ENCODE measurements around the gene HPSE2. TPM values are rescaled to one million over a fixed set of nuclear protein-coding genes. Genes with fewer than 3 reads are reported as not detected.

Gene HPSE2
- total RNA-seq, 1 donor from 2014 or later: under 0.01 TPM

GRCh38 chr10:98477861-98478260, 757.8 kb downstream of the HPSE2 start:
- Histone ChIP-seq H3K4me1 (ENCODE audit: control insufficient read depth in 3 of 3, insufficient read depth in 3 of 3, low read length in 3 of 3) (no peaks in the 10 kb centered on the region), H3K27ac (ENCODE audit: low read depth, low read length) (no peak overlapping the region), H3K27me3 (ENCODE audit: control insufficient read depth in 3 of 3, insufficient read depth in 3 of 3, low read length in 3 of 3) (no peaks in the 10 kb centered on the region)

GRCh38 chr10:98474628-98475027, 761.0 kb downstream of the HPSE2 start:
- Histone ChIP-seq H3K4me1 (ENCODE audit: control insufficient read depth in 3 of 3, insufficient read depth in 3 of 3, low read length in 3 of 3) (no peaks in the 10 kb centered on the region), H3K27ac (ENCODE audit: low read depth, low read length) (no peak overlapping the region), H3K36me3 (ENCODE audit: control insufficient read depth in 3 of 3, insufficient read depth in 3 of 3, low read length in 3 of 3) (no peaks in the 10 kb centered on the region), H3K9me3 (ENCODE audit: control insufficient read depth in 3 of 3, low read length in 3 of 3) (no peaks in the 10 kb centered on the region), H3K27me3 (ENCODE audit: control insufficient read depth in 3 of 3, insufficient read depth in 3 of 3, low read length in 3 of 3) (no peaks in the 10 kb centered on the region), H3K9ac (ENCODE audit: low read depth in 1 of 3, low read length in 3 of 3) (no peak overlapping the region), H3K4me3 (ENCODE audit: low read length in 3 of 3) (no peak overlapping the region)

More at GRCh38 chr10:98477861-98478260, 757.8 kb downstream of the HPSE2 start:
- no peaks in the 10 kb centered on the region for H3K9me3 ChIP-seq (ENCODE audit: control insufficient read depth in 3 of 3, low read length in 3 of 3)
- no peaks in the 10 kb centered on the region for H3K36me3 ChIP-seq (ENCODE audit: control insufficient read depth in 3 of 3, insufficient read depth in 3 of 3, low read length in 3 of 3)
- H3K9ac ChIP-seq (ENCODE audit: low read depth in 1 of 3, low read length in 3 of 3): no peak overlapping the region
- no peak overlapping the region for H3K4me3 ChIP-seq (ENCODE audit: low read length in 3 of 3)

GRCh38 chr10:98472196-98472595, 763.5 kb downstream of the HPSE2 start:
- H3K9me3 ChIP-seq (ENCODE audit: control insufficient read depth in 3 of 3, low read length in 3 of 3): no peaks in the 10 kb centered on the region
- H3K4me1 ChIP-seq (ENCODE audit: control insufficient read depth in 3 of 3, insufficient read depth in 3 of 3, low read length in 3 of 3): peaks cover 5 to 10% (median 6%) of the 10 kb centered on the region in 3 donors
- peaks cover 0 to 5% (median 2%) of the 10 kb centered on the region in 3 donors for H3K27me3 ChIP-seq (ENCODE audit: control insufficient read depth in 3 of 3, insufficient read depth in 3 of 3, low read length in 3 of 3)
- H3K36me3 ChIP-seq (ENCODE audit: control insufficient read depth in 3 of 3, insufficient read depth in 3 of 3, low read length in 3 of 3): no peaks in the 10 kb centered on the region
- no peak overlapping the region for H3K27ac ChIP-seq (ENCODE audit: low read depth, low read length)
- H3K9ac ChIP-seq (ENCODE audit: low read depth in 1 of 3, low read length in 3 of 3): no peak overlapping the region
- no peak overlapping the region for H3K4me3 ChIP-seq (ENCODE audit: low read length in 3 of 3)

DNA sequence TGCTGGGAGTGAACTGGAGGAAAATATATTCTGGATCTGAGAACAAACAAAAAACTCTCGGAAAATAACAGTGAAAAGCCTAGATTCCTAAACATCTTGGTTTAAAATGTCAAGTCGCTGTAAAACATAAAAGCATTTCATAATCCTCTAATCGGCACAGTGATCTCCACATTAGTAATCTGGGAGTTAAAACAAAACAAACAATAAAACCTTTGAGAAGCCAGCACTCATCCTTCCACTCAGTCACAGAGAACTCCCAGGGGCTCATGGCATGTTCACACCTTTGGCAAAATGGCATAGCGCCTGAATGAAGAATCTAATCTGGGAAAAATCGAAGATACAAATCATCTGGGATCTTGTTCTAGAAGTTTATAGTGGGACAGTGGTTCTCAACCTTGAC, 764.8 kb downstream of the HPSE2 start:
- Histone ChIP-seq H3K4me1 (ENCODE audit: control insufficient read depth in 3 of 3, insufficient read depth in 3 of 3, low read length in 3 of 3) (peaks cover 6 to 10% (median 7%) of the 10 kb centered on the region in 3 donors), H3K9me3 (ENCODE audit: control insufficient read depth in 3 of 3, low read length in 3 of 3) (no peaks in the 10 kb centered on the region), H3K36me3 (ENCODE audit: control insufficient read depth in 3 of 3, insufficient read depth in 3 of 3, low read length in 3 of 3) (no peaks in the 10 kb centered on the region), H3K27me3 (ENCODE audit: control insufficient read depth in 3 of 3, insufficient read depth in 3 of 3, low read length in 3 of 3) (peaks cover 0 to 5% (median 2%) of the 10 kb centered on the region in 3 donors), H3K4me3 (ENCODE audit: low read length in 3 of 3) (no peak overlapping the region), H3K9ac (ENCODE audit: low read depth in 1 of 3, low read length in 3 of 3) (no peak overlapping the region), H3K27ac (ENCODE audit: low read depth, low read length) (no peak overlapping the region)

GRCh38 chr10:98469001-98469931, 766.4 kb downstream of the HPSE2 start:
- H3K27me3 ChIP-seq (ENCODE audit: control insufficient read depth in 3 of 3, insufficient read depth in 3 of 3, low read length in 3 of 3): peaks cover 0 to 5% (median 2%) of the 10 kb centered on the region in 3 donors
- no peak overlapping the region for H3K9ac ChIP-seq (ENCODE audit: low read depth in 1 of 3, low read length in 3 of 3)
- no peaks in the 10 kb centered on the region for H3K36me3 ChIP-seq (ENCODE audit: control insufficient read depth in 3 of 3, insufficient read depth in 3 of 3, low read length in 3 of 3)
- H3K27ac ChIP-seq (ENCODE audit: low read depth, low read length): no peak overlapping the region
- H3K9me3 ChIP-seq (ENCODE audit: control insufficient read depth in 3 of 3, low read length in 3 of 3): no peaks in the 10 kb centered on the region
- H3K4me3 ChIP-seq (ENCODE audit: low read length in 3 of 3): no peak overlapping the region
- peaks cover 6 to 10% (median 7%) of the 10 kb centered on the region in 3 donors for H3K4me1 ChIP-seq (ENCODE audit: control insufficient read depth in 3 of 3, insufficient read depth in 3 of 3, low read length in 3 of 3)

- Histone ChIP-seq H3K9ac (ENCODE audit: low read depth in 1 of 3, low read length in 3 of 3) (peak overlapping the region; percentile 62 to 79 (median 67)), H3K27me3 (ENCODE audit: control insufficient read depth in 3 of 3, insufficient read depth in 3 of 3, low read length in 3 of 3) (peaks cover 0 to 5% (median 2%) of the 10 kb centered on the region in 3 donors), H3K9me3 (ENCODE audit: control insufficient read depth in 3 of 3, low read length in 3 of 3) (no peaks in the 10 kb centered on the region), H3K27ac (ENCODE audit: low read depth, low read length) (no peak overlapping the region), H3K4me3 (ENCODE audit: low read length in 3 of 3) (peak overlapping the region; percentile 76 to 82 (median 77)), H3K4me1 (ENCODE audit: control insufficient read depth in 3 of 3, insufficient read depth in 3 of 3, low read length in 3 of 3) (peaks cover 6 to 10% (median 7%) of the 10 kb centered on the region in 3 donors), H3K36me3 (ENCODE audit: control insufficient read depth in 3 of 3, insufficient read depth in 3 of 3, low read length in 3 of 3) (no peaks in the 10 kb centered on the region)
These were observed 767.9 kb downstream of the HPSE2 start for GRCh38 chr10:98467506-98468318.

- H3K9me3 ChIP-seq (ENCODE audit: control insufficient read depth in 3 of 3, low read length in 3 of 3): no peaks in the 10 kb centered on the region
- peak overlapping the region in 1 of 3 donors; percentile 67 for H3K9ac ChIP-seq (ENCODE audit: low read depth in 1 of 3, low read length in 3 of 3)
- H3K36me3 ChIP-seq (ENCODE audit: control insufficient read depth in 3 of 3, insufficient read depth in 3 of 3, low read length in 3 of 3): no peaks in the 10 kb centered on the region
- peaks cover 6 to 10% (median 7%) of the 10 kb centered on the region in 3 donors for H3K4me1 ChIP-seq (ENCODE audit: control insufficient read depth in 3 of 3, insufficient read depth in 3 of 3, low read length in 3 of 3)
- H3K27me3 ChIP-seq (ENCODE audit: control insufficient read depth in 3 of 3, insufficient read depth in 3 of 3, low read length in 3 of 3): peaks cover 0 to 5% (median 2%) of the 10 kb centered on the region in 3 donors
- H3K27ac ChIP-seq (ENCODE audit: low read depth, low read length): no peak overlapping the region
- peak overlapping the region in 1 of 3 donors; percentile 77 for H3K4me3 ChIP-seq (ENCODE audit: low read length in 3 of 3)
These were observed 768.7 kb downstream of the HPSE2 start for GRCh38 chr10:98466861-98467505.

DNA sequence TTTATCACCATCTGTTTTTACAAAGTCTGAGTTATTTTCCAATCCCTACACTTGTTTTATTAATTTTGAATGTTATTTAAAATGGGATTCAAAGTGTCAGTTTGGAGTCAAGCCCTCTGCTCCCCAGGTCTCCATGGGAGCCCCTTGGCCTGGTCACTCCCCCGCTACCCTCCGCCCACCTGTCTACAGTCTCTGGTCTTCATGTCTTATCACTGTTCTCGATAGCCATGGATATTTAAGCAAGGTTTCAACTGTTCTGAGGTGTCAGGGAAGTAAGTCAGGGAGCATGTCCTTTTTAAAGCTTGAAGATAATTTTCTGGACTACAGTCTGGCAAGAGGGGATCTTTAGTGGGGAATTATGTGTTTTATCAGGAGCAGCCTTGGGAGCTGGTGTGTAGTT, 769.8 kb downstream of the HPSE2 start:
- Histone ChIP-seq H3K4me3 (ENCODE audit: low read length in 3 of 3) (no peak overlapping the region), H3K9ac (ENCODE audit: low read depth in 1 of 3, low read length in 3 of 3) (no peak overlapping the region), H3K27ac (ENCODE audit: low read depth, low read length) (no peak overlapping the region), H3K36me3 (ENCODE audit: control insufficient read depth in 3 of 3, insufficient read depth in 3 of 3, low read length in 3 of 3) (no peaks in the 10 kb centered on the region), H3K27me3 (ENCODE audit: control insufficient read depth in 3 of 3, insufficient read depth in 3 of 3, low read length in 3 of 3) (peaks cover 0 to 5% (median 2%) of the 10 kb centered on the region in 3 donors), H3K4me1 (ENCODE audit: control insufficient read depth in 3 of 3, insufficient read depth in 3 of 3, low read length in 3 of 3) (peaks cover 10% of the 10 kb centered on the region in 3 donors), H3K9me3 (ENCODE audit: control insufficient read depth in 3 of 3, low read length in 3 of 3) (no peaks in the 10 kb centered on the region)

DNA sequence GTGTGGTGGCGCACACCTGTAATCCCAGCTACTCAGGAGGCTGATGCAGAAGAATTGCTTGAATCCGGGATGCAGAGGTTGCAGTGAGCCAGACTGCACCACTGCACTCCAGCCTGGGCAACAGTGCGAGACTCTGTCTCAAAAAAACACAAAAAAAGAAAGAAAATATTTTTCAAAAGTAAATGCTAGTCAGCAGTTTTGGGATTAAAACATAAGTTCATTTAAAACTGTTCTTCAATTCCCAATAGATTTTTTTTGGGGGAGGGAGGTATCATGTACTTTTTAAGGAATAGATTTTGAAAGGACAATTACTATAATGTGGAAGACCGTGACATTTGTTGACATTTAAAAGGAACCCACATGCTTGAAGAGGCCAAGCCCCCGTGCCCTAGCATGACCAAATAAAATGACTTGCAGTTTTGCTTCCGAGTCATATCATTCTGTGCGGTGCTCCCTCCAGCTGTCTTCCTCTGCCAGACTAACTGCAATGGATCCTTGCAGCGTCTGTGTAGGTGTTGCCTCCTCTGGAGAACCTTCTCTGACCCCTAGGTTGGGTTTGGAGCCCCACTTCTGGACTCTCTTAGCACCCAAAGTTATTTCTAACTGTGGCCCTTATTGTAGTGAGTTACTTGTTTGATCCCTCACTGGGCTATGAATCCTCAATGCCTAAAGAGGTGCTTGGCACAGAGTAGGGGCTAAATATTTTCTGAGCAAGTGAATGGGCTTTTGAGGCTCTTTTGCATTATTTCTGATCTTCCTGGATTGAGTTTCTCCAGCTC, 771.5 kb downstream of the HPSE2 start:
- H3K27me3 ChIP-seq (ENCODE audit: control insufficient read depth in 3 of 3, insufficient read depth in 3 of 3, low read length in 3 of 3): peaks cover 0 to 5% (median 2%) of the 10 kb centered on the region in 3 donors
- H3K36me3 ChIP-seq (ENCODE audit: control insufficient read depth in 3 of 3, insufficient read depth in 3 of 3, low read length in 3 of 3): no peaks in the 10 kb centered on the region
- no peaks in the 10 kb centered on the region for H3K9me3 ChIP-seq (ENCODE audit: control insufficient read depth in 3 of 3, low read length in 3 of 3)
- H3K27ac ChIP-seq (ENCODE audit: low read depth, low read length): no peak overlapping the region
- peaks cover 10 to 13% (median 10%) of the 10 kb centered on the region in 3 donors for H3K4me1 ChIP-seq (ENCODE audit: control insufficient read depth in 3 of 3, insufficient read depth in 3 of 3, low read length in 3 of 3)
- H3K9ac ChIP-seq (ENCODE audit: low read depth in 1 of 3, low read length in 3 of 3): no peak overlapping the region
- H3K4me3 ChIP-seq (ENCODE audit: low read length in 3 of 3): no peak overlapping the region
